WTC11 (cell line): ENCODE measurements around the gene HMGB1. TPM values are rescaled to one million over a fixed set of nuclear protein-coding genes. Genes with fewer than 3 reads are reported as not detected.

Experiments used
- ATAC-seq: fragments of 200-7000 bp; cut with Tn5 transposase; 2 replicates; pipeline ENCODE4 v1.10.0; 2021; ENCODE audit warnings: mild to moderate bottlenecking, moderate library complexity
- CTCF ChIA-PET: fragments of 300-600 bp; sonication (Branson Sonifier 250); formaldehyde crosslinking; loops from one replicate; lab custom pipeline; 2021; ENCODE audit warnings: antibody characterized with exemption; lab: Charles Lee
- POLR2A ChIA-PET: fragments of 350-600 bp; sonication (Branson Sonifier 250); formaldehyde crosslinking; loops from one replicate; lab custom pipeline; 2021; ENCODE audit warnings: antibody characterized with exemption; lab: Charles Lee
- DNase-seq: peaks from one replicate; pipeline ENCODE4 v3.0.0; 2021; ENCODE audit warnings: low spot score
- H3K27ac Mint-ChIP-seq: 2 replicates; pipeline ENCODE4 v1.8.0; 2021; ENCODE audit warnings: mixed read lengths
- H3K27me3 Mint-ChIP-seq: 2 replicates; pipeline ENCODE4 v1.8.0; 2021; ENCODE audit warnings: low read depth, mild to moderate bottlenecking, moderate library complexity, mixed read lengths
- H3K36me3 Mint-ChIP-seq: 2 replicates; pipeline ENCODE4 v1.8.0; 2021; ENCODE audit warnings: mixed read lengths
- H3K4me1 Mint-ChIP-seq: 2 replicates; pipeline ENCODE4 v1.8.0; 2022; ENCODE audit warnings: mixed read lengths
- H3K4me3 Mint-ChIP-seq: 2 replicates; pipeline ENCODE4 v1.8.0; 2021; ENCODE audit warnings: mild to moderate bottlenecking, moderate library complexity, mixed read lengths
- H3K9me3 Mint-ChIP-seq: 2 replicates; pipeline ENCODE4 v1.8.0; 2021; ENCODE audit warnings: mixed read lengths
- CTCF ChIP-seq: fragments of 200-600 bp; IDR thresholded peaks from 2 replicates; pipeline ENCODE4 v1.8.0; 2022; ENCODE audit warnings: antibody characterized with exemption
- ERG ChIP-seq: fragments of 250-450 bp; sonication (Bioruptor Pico); IDR thresholded peaks from 2 replicates; pipeline ENCODE4 v1.8.0; 2021; ENCODE audit warnings: mild to moderate bottlenecking
- ETV6 ChIP-seq: sonication (generic); formaldehyde crosslinking; IDR thresholded peaks from 2 replicates; pipeline ENCODE4 v1.8.1; 2022; ENCODE audit warnings: mild to moderate bottlenecking, missing genetic modification reagents
- FOXP1 ChIP-seq: sonication (generic); formaldehyde crosslinking; IDR thresholded peaks from 2 replicates; pipeline ENCODE4 v1.8.0; 2022; ENCODE audit warnings: missing genetic modification reagents, mild to moderate bottlenecking, moderate library complexity, borderline replicate concordance
- GABPB1 ChIP-seq: sonication (generic); formaldehyde crosslinking; IDR thresholded peaks from 2 replicates; pipeline ENCODE4 v1.8.1; 2023; ENCODE audit warnings: mild to moderate bottlenecking, missing genetic modification reagents
- HMGA2 ChIP-seq: fragments of 250-450 bp; sonication (Bioruptor Pico); IDR thresholded peaks from 2 replicates; pipeline ENCODE4 v1.4.0; 2021; ENCODE audit warnings: mild to moderate bottlenecking, moderate library complexity
- KAT7 ChIP-seq: sonication (generic); formaldehyde crosslinking; IDR thresholded peaks from 2 replicates; pipeline ENCODE4 v1.8.1; 2023; ENCODE audit warnings: missing genetic modification reagents, mild to moderate bottlenecking, borderline replicate concordance
- MYBL2 ChIP-seq: sonication (generic); formaldehyde crosslinking; IDR thresholded peaks from 2 replicates; pipeline ENCODE4 v1.8.1; 2023; ENCODE audit warnings: mild to moderate bottlenecking, moderate library complexity, missing genetic modification reagents
- NFE2L1 ChIP-seq: sonication (generic); formaldehyde crosslinking; IDR thresholded peaks from 2 replicates; pipeline ENCODE4 v1.8.1; 2023; ENCODE audit warnings: missing genetic modification reagents
- NR2C2 ChIP-seq: sonication (generic); formaldehyde crosslinking; IDR thresholded peaks from 2 replicates; pipeline ENCODE4 v1.8.0; 2022; ENCODE audit warnings: mild to moderate bottlenecking, missing genetic modification reagents
- RELA ChIP-seq: sonication (generic); formaldehyde crosslinking; IDR thresholded peaks from 2 replicates; pipeline ENCODE4 v1.8.1; 2022; ENCODE audit warnings: missing genetic modification reagents, mild to moderate bottlenecking, borderline replicate concordance
- SMAD3 ChIP-seq: sonication (generic); formaldehyde crosslinking; IDR thresholded peaks from 2 replicates; pipeline ENCODE4 v1.8.0; 2022; ENCODE audit warnings: missing genetic modification reagents, mild to moderate bottlenecking, borderline replicate concordance
- SOX15 ChIP-seq: fragments of 250-450 bp; sonication (Bioruptor Pico); IDR thresholded peaks from 2 replicates; pipeline ENCODE4 v1.9.0; 2021; ENCODE audit warnings: mild to moderate bottlenecking
- SP1 ChIP-seq: sonication (generic); formaldehyde crosslinking; conservative IDR thresholded peaks from 2 replicates; pipeline ENCODE4 v1.8.1; 2022; ENCODE audit warnings: missing genetic modification reagents
- TCF7 ChIP-seq: sonication (generic); formaldehyde crosslinking; IDR thresholded peaks from 2 replicates; pipeline ENCODE4 v1.8.0; 2022; ENCODE audit warnings: mild to moderate bottlenecking, low read depth, missing genetic modification reagents, moderate library complexity
- TEAD1 ChIP-seq: sonication (generic); formaldehyde crosslinking; IDR thresholded peaks from 2 replicates; pipeline ENCODE4 v1.8.0; 2022; ENCODE audit warnings: mild to moderate bottlenecking, missing genetic modification reagents
- ZNF281 ChIP-seq: sonication (generic); formaldehyde crosslinking; IDR thresholded peaks from 2 replicates; pipeline ENCODE4 v1.8.0; 2023; ENCODE audit warnings: mild to moderate bottlenecking, missing genetic modification reagents
- ZNF423 ChIP-seq: fragments of 250-450 bp; sonication (Bioruptor Pico); IDR thresholded peaks from 2 replicates; pipeline ENCODE4 v2.1.2; 2022; ENCODE audit warnings: mild to moderate bottlenecking, moderate library complexity
- total RNA-seq: library from RNA; stranded (reverse); gene quantifications from 3 replicates; pipeline ENCODE4 v1.2.3, GENCODE V29; 2021
- TF ChIP-seq, protein P1 (sequence below): sonication (generic); formaldehyde crosslinking; IDR thresholded peaks from 2 replicates; pipeline ENCODE4 v1.8.1; 2023; ENCODE audit warnings: mild to moderate bottlenecking, missing genetic modification reagents
- TF ChIP-seq, protein P2 (sequence below): sonication (generic); formaldehyde crosslinking; conservative IDR thresholded peaks from 2 replicates; pipeline ENCODE4 v1.8.1; 2023; ENCODE audit warnings: mild to moderate bottlenecking, low read depth, missing genetic modification reagents, moderate library complexity
- TF ChIP-seq, protein P3 (sequence below): sonication (generic); formaldehyde crosslinking; IDR thresholded peaks from 2 replicates; pipeline ENCODE4 v1.8.1; 2022; ENCODE audit warnings: mild to moderate bottlenecking, moderate library complexity, missing genetic modification reagents
- TF ChIP-seq, protein P4 (sequence below): sonication (generic); formaldehyde crosslinking; IDR thresholded peaks from 2 replicates; pipeline ENCODE4 v1.8.1; 2023; ENCODE audit warnings: mild to moderate bottlenecking, missing genetic modification reagents, moderate library complexity

HMGB1 gene
- total RNA-seq, 1 experiment from 2014 or later: 640 TPM

- Mint-ChIP-seq H3K4me3 (peak overlapping the region; percentile 56), H3K9me3 (no peaks in the 10 kb centered on the region), H3K36me3 (no peaks in the 10 kb centered on the region), H3K4me1 (peaks cover 16% of the 10 kb centered on the region), H3K27me3 (peaks cover 34% of the 10 kb centered on the region), H3K27ac (no peak overlapping the region)
- CTCF ChIA-PET: interaction anchor here (0.5 to 3.5 kb wide), 17 partner anchors 9 to 276 kb away, joined by 3 to 10 read pairs (median 3); partner anchors contain the start of gene UBE2L5
- peak; percentile 97 for ATAC-seq
- peak; percentile 98 for DNase-seq
- POLR2A ChIA-PET: interaction anchor here (1.1 to 1.7 kb wide), 2 partner anchors 14 to 37 kb away, joined by 3 to 5 read pairs; partner anchors contain the start of gene UBE2L5
- TF ChIP-seq, protein P1, sequence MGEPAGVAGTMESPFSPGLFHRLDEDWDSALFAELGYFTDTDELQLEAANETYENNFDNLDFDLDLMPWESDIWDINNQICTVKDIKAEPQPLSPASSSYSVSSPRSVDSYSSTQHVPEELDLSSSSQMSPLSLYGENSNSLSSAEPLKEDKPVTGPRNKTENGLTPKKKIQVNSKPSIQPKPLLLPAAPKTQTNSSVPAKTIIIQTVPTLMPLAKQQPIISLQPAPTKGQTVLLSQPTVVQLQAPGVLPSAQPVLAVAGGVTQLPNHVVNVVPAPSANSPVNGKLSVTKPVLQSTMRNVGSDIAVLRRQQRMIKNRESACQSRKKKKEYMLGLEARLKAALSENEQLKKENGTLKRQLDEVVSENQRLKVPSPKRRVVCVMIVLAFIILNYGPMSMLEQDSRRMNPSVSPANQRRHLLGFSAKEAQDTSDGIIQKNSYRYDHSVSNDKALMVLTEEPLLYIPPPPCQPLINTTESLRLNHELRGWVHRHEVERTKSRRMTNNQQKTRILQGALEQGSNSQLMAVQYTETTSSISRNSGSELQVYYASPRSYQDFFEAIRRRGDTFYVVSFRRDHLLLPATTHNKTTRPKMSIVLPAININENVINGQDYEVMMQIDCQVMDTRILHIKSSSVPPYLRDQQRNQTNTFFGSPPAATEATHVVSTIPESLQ (CRISPR knock-in tag): no peak
- TF ChIP-seq, protein P2, sequence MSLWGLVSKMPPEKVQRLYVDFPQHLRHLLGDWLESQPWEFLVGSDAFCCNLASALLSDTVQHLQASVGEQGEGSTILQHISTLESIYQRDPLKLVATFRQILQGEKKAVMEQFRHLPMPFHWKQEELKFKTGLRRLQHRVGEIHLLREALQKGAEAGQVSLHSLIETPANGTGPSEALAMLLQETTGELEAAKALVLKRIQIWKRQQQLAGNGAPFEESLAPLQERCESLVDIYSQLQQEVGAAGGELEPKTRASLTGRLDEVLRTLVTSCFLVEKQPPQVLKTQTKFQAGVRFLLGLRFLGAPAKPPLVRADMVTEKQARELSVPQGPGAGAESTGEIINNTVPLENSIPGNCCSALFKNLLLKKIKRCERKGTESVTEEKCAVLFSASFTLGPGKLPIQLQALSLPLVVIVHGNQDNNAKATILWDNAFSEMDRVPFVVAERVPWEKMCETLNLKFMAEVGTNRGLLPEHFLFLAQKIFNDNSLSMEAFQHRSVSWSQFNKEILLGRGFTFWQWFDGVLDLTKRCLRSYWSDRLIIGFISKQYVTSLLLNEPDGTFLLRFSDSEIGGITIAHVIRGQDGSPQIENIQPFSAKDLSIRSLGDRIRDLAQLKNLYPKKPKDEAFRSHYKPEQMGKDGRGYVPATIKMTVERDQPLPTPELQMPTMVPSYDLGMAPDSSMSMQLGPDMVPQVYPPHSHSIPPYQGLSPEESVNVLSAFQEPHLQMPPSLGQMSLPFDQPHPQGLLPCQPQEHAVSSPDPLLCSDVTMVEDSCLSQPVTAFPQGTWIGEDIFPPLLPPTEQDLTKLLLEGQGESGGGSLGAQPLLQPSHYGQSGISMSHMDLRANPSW (CRISPR knock-in tag): 0 out of 2 replicates have a peak, but pooled peaks have one; percentile 33
- TF ChIP-seq ETV6 (CRISPR knock-in tag): peak; percentile 77; the same call in 1 of the 2 replicates
- TF ChIP-seq ZNF281 (CRISPR knock-in tag): 0 out of 2 replicates have a peak, but pooled peaks have one; percentile 57
- no peak for TF ChIP-seq HMGA2 (CRISPR knock-in tag)
- TF ChIP-seq GABPB1 (CRISPR knock-in tag): peak; percentile 67; the same call in 1 of the 2 replicates
- peak; percentile 80 for TF ChIP-seq SP1 (CRISPR knock-in tag)
- TF ChIP-seq NR2C2 (CRISPR knock-in tag): peak; percentile 34; the same call in 1 of the 2 replicates
- peak; percentile 96 for TF ChIP-seq FOXP1
- peak; percentile 76 for TF ChIP-seq TEAD1 (CRISPR knock-in tag)
- TF ChIP-seq KAT7 (CRISPR knock-in tag): no peak
- TF ChIP-seq, protein P3, sequence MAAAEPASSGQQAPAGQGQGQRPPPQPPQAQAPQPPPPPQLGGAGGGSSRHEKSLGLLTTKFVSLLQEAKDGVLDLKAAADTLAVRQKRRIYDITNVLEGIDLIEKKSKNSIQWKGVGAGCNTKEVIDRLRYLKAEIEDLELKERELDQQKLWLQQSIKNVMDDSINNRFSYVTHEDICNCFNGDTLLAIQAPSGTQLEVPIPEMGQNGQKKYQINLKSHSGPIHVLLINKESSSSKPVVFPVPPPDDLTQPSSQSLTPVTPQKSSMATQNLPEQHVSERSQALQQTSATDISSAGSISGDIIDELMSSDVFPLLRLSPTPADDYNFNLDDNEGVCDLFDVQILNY (CRISPR knock-in tag): peak; percentile 65
- TF ChIP-seq ERG (CRISPR knock-in tag): no peak
- TF ChIP-seq MYBL2 (CRISPR knock-in tag): peak; percentile 91
- TF ChIP-seq SOX15 (CRISPR knock-in tag): no peak
- TF ChIP-seq TCF7: 0 out of 2 replicates have a peak, but pooled peaks have one; percentile 34
- no peak for TF ChIP-seq ZNF423 (CRISPR knock-in tag)
- peak; percentile 85 for TF ChIP-seq NFE2L1 (CRISPR knock-in tag)
- TF ChIP-seq SMAD3: peak; percentile 74; the same call in 1 of the 2 replicates
- peak; percentile 63 for TF ChIP-seq CTCF
- TF ChIP-seq, protein P4, sequence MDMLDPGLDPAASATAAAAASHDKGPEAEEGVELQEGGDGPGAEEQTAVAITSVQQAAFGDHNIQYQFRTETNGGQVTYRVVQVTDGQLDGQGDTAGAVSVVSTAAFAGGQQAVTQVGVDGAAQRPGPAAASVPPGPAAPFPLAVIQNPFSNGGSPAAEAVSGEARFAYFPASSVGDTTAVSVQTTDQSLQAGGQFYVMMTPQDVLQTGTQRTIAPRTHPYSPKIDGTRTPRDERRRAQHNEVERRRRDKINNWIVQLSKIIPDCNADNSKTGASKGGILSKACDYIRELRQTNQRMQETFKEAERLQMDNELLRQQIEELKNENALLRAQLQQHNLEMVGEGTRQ (CRISPR knock-in tag): peak; percentile 90
- 0 out of 2 replicates have a peak, but pooled peaks have one; percentile 55 for TF ChIP-seq RELA (CRISPR knock-in tag)
Observed at GRCh38 chr13:30408319-30409101, 57.2 kb downstream of the HMGB1 start.
